Heart right ventricle (tissue), 16 donors: ENCODE data around the gene CBFA2T3. TPM values are rescaled to one million over a fixed set of nuclear protein-coding genes. Genes with fewer than 3 reads are reported as not detected.
A peak's percentile ranks its signal among the peaks of the same experiment; 100 is the strongest.

ENCODE experiments used
- ATAC-seq, 8 donors: fragments of 200-7000 bp; cut with Tn5 transposase; one replicate each; pipeline ENCODE4 v1.9.1; 2020; ENCODE audit warnings: mild to moderate bottlenecking in 8 of 8, moderate library complexity in 8 of 8, moderate number of reproducible peaks in 1 of 8
- DNase-seq, 2 donors: peaks; one replicate each; pipeline ENCODE4 v3.0.0-alpha.2; 2020
- H3K27ac ChIP-seq, 10 donors: fragments of 200-600 bp; sonication (generic) in 2 of 10; one replicate each; pipeline versions ENCODE4 v1.5.0 to v1.8.0; 2020 to 2022; ENCODE audit warnings: mild to moderate bottlenecking in 3 of 10
- H3K27me3 ChIP-seq, 7 donors: fragments of 200-600 bp; one replicate each; pipeline ENCODE4 v1.8.0; 2021 to 2022; ENCODE audit warnings: mild to moderate bottlenecking in 2 of 7
- H3K36me3 ChIP-seq, 9 donors: fragments of 200-600 bp; sonication (generic) in 1 of 9; one replicate each; pipeline versions ENCODE4 v1.5.0 to v1.8.0; 2020 to 2022; ENCODE audit warnings: mild to moderate bottlenecking in 2 of 9
- H3K4me1 ChIP-seq, 9 donors: fragments of 200-600 bp; sonication (generic) in 1 of 9; one replicate each; pipeline versions ENCODE4 v1.5.0 to v1.8.0; 2020 to 2022; ENCODE audit warnings: mild to moderate bottlenecking in 4 of 9
- H3K4me3 ChIP-seq, 10 donors: fragments of 200-600 bp; sonication (generic) in 2 of 10; one replicate each; pipeline versions ENCODE4 v1.5.0 to v1.8.0; 2020 to 2022; ENCODE audit warnings: mild to moderate bottlenecking in 7 of 10, moderate library complexity in 2 of 10
- H3K9me3 ChIP-seq, 11 donors: fragments of 200-600 bp in 10 of 11; sonication (generic) in 2 of 11; one replicate each; pipeline versions ENCODE4 v1.5.0 to v1.8.0; 2013 to 2022; ENCODE audit warnings: mild to moderate bottlenecking in 2 of 11, control low read depth in 1 of 11, moderate library complexity in 1 of 11
- WGBS, 2 donors: extraction: QIAGEN DNeasy Blood & Tissue Kit; methylation state at CpG; one replicate each; pipeline ENCODE4 v1.1.7; 2013; ENCODE audit warnings: inconsistent platforms in 1 of 2; 5-methylcytosine and 5-hydroxymethylcytosine counted together
- intact Hi-C, 10 donors: fragments of 100-400 bp; cut with DNase I; formaldehyde crosslinking; loops; one replicate each; pipeline versions ENCODE4 v1.11.1 to v1.14.2; 2022
- polyA plus RNA-seq, 2 donors: library from polyadenylated mRNA; stranded (reverse); fragments of 200-250 nt; gene quantifications; one replicate each; pipeline ENCODE4 v1.2.3, GENCODE V29; 2013
- total RNA-seq, 10 donors: library from RNA; stranded (reverse); fragmentation: NEBNext Ultra II Directional in 3 of 10; extraction: Animal tissue kit (Norgen Biotek cat#: 25700) in 3 of 10; gene quantifications; one replicate each; pipeline versions ENCODE4 v1.2.1 to v1.2.4, GENCODE V29; 2021 to 2023
- TF ChIP-seq, protein P1 (sequence below), 9 donors: fragments of 200-600 bp; sonication (generic) in 2 of 9; IDR thresholded peaks; one replicate each; pipeline versions ENCODE4 v1.5.0 to v1.8.0; 2021 to 2022; ENCODE audit warnings: antibody characterized with exemption in 9 of 9, mild to moderate bottlenecking in 5 of 9, moderate library complexity in 1 of 9
- donor health status: Arrhythmogenic right ventricular cardiomyopathy.
- donor health status: ischemic (EF 13 %, LVEDD 7.1; RV severe dilation, severe dysfunction).
- donor health status: healthy with polysubstance abuse.
- donor health status: DM: no; HTN: yes; CAD: no.
- donor health status: DM: no; HTN: no; CAD: no.
- donor health status: ischemic (EF 25% LVEDD 6.9; RV normal size, moderate dysfunction).
- donor health status: ischemic (EF 25% LVEDD 5.7; RV mildly dilated, moderate dysfunction).
- donor health status: healthy.
- donor health status: DM: yes; HTN: yes; CAD: no.
- donor health status: Ischemic cardiomyopathy.
- donor health status: ischemic (EF 35%, LVEDD 5.7; RV mildly dilated, moderate dysfunction).
- donor health status: nonischemic (EF 11% LVEDD 7.7; RV severe dilation, severe dysfunction).
- donor health status: DM: yes; HTN: yes; CAD: no.
- donor health status: PGD.
- donor health status: ischemic (EF 29% LVEDD 5.4; RV normal size, mild dysfunction).
- donor health status: nonischemic (EF 23%, LVEDD 6.1; RV moderate dilation, normal function).

Gene CBFA2T3
- total and polyA plus RNA-seq, 12 donors = 3.1 to 17.6 (median 6.1) TPM

DNA sequence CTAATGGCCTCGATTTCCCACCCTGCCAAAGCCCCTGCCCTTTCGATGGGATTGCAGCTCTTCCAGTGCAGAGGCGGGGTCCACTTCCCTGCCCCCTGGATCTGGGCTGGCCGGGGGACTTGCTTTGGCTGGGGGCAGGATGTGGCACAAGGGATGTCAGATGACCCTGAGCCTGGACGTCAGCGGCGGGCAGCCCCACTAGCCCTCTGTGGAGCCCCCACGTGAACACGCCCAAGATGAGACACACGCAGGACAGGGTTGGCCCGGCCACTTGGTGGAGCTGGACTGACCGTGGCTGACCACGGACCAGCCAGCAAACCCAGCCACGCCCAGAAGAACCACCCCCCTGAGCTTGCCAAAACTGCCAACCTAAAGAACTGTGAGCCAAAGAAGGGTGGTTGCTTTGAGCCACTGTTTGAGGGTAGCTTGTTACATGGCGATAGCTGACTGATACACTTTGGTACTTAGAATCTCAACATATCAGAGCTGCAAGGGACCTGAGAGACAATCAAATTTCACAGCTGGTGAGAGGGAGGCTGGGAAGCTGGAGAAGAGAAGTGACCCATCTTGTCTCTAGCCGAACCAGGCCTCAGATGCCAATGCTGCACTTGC, 63.9 kb downstream of the CBFA2T3 start:
- Histone ChIP-seq H3K36me3 (peaks cover 0 to 6% (median 0%) of the 10 kb centered on the region in 9 donors), H3K4me3 (no peak overlapping the region), H3K4me1 (peaks cover 0 to 57% (median 32%) of the 10 kb centered on the region in 9 donors), H3K27me3 (no peaks in the 10 kb centered on the region), H3K9me3 (no peaks in the 10 kb centered on the region), H3K27ac (no peak overlapping the region)
- TF ChIP-seq, protein P1, sequence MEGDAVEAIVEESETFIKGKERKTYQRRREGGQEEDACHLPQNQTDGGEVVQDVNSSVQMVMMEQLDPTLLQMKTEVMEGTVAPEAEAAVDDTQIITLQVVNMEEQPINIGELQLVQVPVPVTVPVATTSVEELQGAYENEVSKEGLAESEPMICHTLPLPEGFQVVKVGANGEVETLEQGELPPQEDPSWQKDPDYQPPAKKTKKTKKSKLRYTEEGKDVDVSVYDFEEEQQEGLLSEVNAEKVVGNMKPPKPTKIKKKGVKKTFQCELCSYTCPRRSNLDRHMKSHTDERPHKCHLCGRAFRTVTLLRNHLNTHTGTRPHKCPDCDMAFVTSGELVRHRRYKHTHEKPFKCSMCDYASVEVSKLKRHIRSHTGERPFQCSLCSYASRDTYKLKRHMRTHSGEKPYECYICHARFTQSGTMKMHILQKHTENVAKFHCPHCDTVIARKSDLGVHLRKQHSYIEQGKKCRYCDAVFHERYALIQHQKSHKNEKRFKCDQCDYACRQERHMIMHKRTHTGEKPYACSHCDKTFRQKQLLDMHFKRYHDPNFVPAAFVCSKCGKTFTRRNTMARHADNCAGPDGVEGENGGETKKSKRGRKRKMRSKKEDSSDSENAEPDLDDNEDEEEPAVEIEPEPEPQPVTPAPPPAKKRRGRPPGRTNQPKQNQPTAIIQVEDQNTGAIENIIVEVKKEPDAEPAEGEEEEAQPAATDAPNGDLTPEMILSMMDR (IDR thresholded peaks at IDR 0.05) = no peak
- DNase-seq (no peak), ATAC-seq (no peak)
- intact Hi-C loops = no loop called here
- WGBS, 2 donors = 93 to 94% methylated on average over 16 of the region's 16 CpGs

DNA sequence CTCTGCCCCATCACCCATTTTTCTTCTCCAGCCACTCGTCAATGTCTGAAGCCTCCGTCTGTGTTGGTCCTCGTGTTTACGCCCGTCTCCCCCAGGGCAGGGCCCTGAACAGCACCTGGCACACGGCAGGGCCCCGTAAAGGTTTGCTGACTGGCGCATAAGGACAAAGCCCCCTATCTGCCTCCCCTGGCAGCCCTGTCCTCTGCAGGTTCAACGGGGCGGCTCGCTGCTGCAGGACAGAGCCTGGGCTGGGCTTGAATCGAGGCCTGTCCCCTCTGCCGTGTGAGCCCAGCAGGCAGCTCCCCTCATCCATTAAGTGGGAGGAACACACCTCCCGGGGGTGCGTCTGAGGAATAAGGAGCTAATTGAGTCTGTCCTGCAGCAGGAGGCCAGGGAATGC, 64.5 kb downstream of the CBFA2T3 start:
- no peak for DNase-seq
- Histone ChIP-seq H3K27ac (no peak overlapping the region), H3K9me3 (no peaks in the 10 kb centered on the region), H3K4me1 (peaks cover 5 to 62% (median 32%) of the 10 kb centered on the region in 9 donors), H3K27me3 (no peaks in the 10 kb centered on the region), H3K4me3 (no peak overlapping the region), H3K36me3 (peaks cover 0 to 6% (median 0%) of the 10 kb centered on the region in 9 donors)
- intact Hi-C loops = no loop called here
- TF ChIP-seq, protein P1 (IDR thresholded peaks at IDR 0.05) = no peak
- WGBS, 2 donors = 79 to 85% methylated on average over 15 of the region's 15 CpGs
- ATAC-seq = no peak

DNA sequence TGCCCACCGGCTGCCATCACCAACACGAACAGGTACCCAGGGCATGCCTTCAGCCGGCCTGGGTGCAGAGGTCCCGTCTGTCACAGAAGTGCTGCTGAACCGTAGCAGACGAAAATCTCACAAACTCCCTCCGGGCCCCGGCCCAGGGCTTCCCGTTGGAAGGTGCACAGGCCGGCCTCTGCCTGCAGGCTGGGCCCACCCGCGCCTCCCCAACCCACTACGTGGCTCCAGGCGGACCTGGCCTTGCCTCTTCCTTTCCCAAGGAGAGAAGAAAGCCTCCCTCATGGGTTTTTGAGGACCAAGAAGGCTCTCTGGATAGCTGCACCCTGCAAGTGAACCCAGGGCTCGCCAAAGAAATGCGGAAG, 65.1 kb downstream of the CBFA2T3 start:
- Histone ChIP-seq H3K36me3 (peaks cover 0 to 6% (median 0%) of the 10 kb centered on the region in 9 donors), H3K27ac (peak overlapping the region in 1 of 10 donors; percentile 67), H3K27me3 (no peaks in the 10 kb centered on the region), H3K4me3 (no peak overlapping the region), H3K9me3 (no peaks in the 10 kb centered on the region), H3K4me1 (peaks cover 6 to 68% (median 32%) of the 10 kb centered on the region in 9 donors)
- DNase-seq = no peak
- no peak for ATAC-seq
- WGBS, 2 donors = 89 to 92% methylated on average over 16 of the region's 16 CpGs
- intact Hi-C loops = no loop called here
- TF ChIP-seq, protein P1 (IDR thresholded peaks at IDR 0.05) = no peak

DNA sequence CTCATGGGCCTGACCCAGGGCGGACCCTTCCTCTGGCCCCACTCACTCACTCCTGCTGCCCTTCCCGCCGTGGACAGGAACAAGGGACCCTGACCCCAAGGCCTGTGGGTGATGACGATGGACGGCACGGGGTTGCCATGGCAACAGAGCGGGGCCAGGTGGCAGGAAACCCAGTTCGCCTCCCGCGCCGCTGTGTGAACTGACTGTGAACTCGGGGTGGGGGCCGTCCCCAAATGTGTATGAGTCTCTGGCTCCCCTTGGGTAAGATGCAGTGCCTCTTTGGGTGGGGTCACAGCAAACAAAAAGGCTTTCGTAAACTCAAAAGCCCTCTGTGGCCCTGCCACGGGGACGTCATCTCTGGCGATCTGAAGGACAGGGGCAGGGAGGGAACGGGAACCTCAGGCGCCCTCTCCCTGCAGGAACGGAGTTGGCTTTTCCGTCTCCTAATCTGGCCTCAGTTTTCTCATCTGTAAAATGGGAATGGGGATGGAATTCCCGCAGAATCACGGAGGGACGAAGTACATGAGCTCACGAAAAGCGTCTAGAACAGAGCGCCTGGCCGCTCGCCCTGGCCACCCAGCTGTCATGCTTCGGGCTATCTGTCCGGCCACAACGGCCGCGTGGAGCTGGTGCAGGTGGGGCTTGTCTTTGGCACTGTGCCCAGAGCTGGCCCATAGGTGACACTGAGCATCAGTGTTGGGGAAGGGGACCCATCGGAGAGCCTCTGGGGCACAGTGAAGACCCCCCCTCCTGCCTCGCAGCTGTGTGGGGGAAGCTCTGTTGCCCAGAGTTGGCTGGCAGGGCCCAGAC, 65.7 kb downstream of the CBFA2T3 start:
- 74% methylated on average over 36 of the region's 36 CpGs for WGBS, 2 donors
- DNase-seq = no peak
- Histone ChIP-seq H3K4me1 (peaks cover 6 to 74% (median 32%) of the 10 kb centered on the region in 9 donors), H3K27ac (peak overlapping the region in 4 of 10 donors; percentile 46 to 67 (median 59)), H3K4me3 (no peak overlapping the region), H3K27me3 (no peaks in the 10 kb centered on the region), H3K9me3 (no peaks in the 10 kb centered on the region), H3K36me3 (peaks cover 0 to 6% (median 0%) of the 10 kb centered on the region in 9 donors)
- TF ChIP-seq, protein P1 (IDR thresholded peaks at IDR 0.05) = no peak
- intact Hi-C loops = no loop called here
- ATAC-seq = no peak
